H1 (cell line): ENCODE measurements around the gene PTPN12. TPM values are rescaled to one million over a fixed set of nuclear protein-coding genes. Genes with fewer than 3 reads are reported as not detected.

ENCODE experiments used
- CTCF ChIA-PET: fragments of 300-600 bp; sonication (Branson Sonifier 250); formaldehyde crosslinking; loops from one replicate; lab custom pipeline; 2021; ENCODE audit not compliant: partially characterized antibody; lab: Charles Lee
- POLR2A ChIA-PET: fragments of 300-600 bp; sonication (Branson Sonifier 250); formaldehyde crosslinking; loops from one replicate; lab custom pipeline; 2021; ENCODE audit warnings: inconsistent platforms; ENCODE audit not compliant: partially characterized antibody; lab: Charles Lee
- DNase-seq, 2 experiments: peaks; one replicate each; pipeline versions ENCODE4 v3.0.0 to v3.0.0-alpha.2; 2010 to 2022; ENCODE audit warnings: low spot score in 2 of 2, low read depth in 1 of 2, mixed read lengths in 1 of 2
- FAIRE-seq: peaks from 2 replicates; lab custom pipeline; 2011; peaks lifted over from hg19 to GRCh38; lab: Jason Lieb, UNC
- H2AFZ ChIP-seq: 2 replicates; pipeline ENCODE4 v1.8.1; 2012; ENCODE audit warnings: low read length, inconsistent platforms
- H2AK5ac ChIP-seq: 2 replicates; pipeline ENCODE4 v1.6.1; 2013; ENCODE audit warnings: low read depth, low read length
- H2BK120ac ChIP-seq: replicated peaks from 2 replicates; pipeline ENCODE3; 2013; ENCODE audit warnings: low read depth, low read length, inconsistent platforms
- H2BK12ac ChIP-seq: 2 replicates; pipeline ENCODE4 v1.6.1; 2013; ENCODE audit warnings: low read depth, low read length
- H2BK15ac ChIP-seq: 2 replicates; pipeline ENCODE4 v1.6.1; 2013; ENCODE audit warnings: low read length
- H2BK20ac ChIP-seq: 2 replicates; pipeline ENCODE4 v1.6.1; 2013; ENCODE audit warnings: low read length
- H2BK5ac ChIP-seq: 2 replicates; pipeline ENCODE4 v1.6.1; 2013; ENCODE audit warnings: low read depth, low read length
- H3K14ac ChIP-seq: 2 replicates; pipeline ENCODE4 v1.6.1; 2013; ENCODE audit warnings: inconsistent platforms; ENCODE audit not compliant: insufficient read length
- H3K18ac ChIP-seq: 2 replicates; pipeline ENCODE4 v1.6.1; 2013; ENCODE audit warnings: low read length; ENCODE audit errors: extremely low read depth
- H3K23ac ChIP-seq: 2 replicates; pipeline ENCODE4 v1.6.1; 2013; ENCODE audit warnings: inconsistent platforms; ENCODE audit not compliant: insufficient read length
- H3K23me2 ChIP-seq: 2 replicates; pipeline ENCODE4 v1.6.1; 2013; ENCODE audit warnings: low read depth, low read length
- H3K27ac ChIP-seq: 2 replicates; pipeline ENCODE4 v1.6.1; 2011; ENCODE audit warnings: low read depth, low read length, inconsistent platforms
- H3K27me3 ChIP-seq, 4 experiments: replicated peaks in 1 of 4; 1 replicate in 1 of 4; 2 replicates in 3 of 4; pipeline versions ENCODE4 v1.6.1 to v1.8.1; 2011 to 2013; ENCODE audit warnings: low read length in 3 of 4, mild to moderate bottlenecking in 3 of 4, inconsistent platforms in 2 of 4, mixed read lengths in 2 of 4, moderate library complexity in 1 of 4; ENCODE audit not compliant: control insufficient read depth in 3 of 4, insufficient read depth in 3 of 4; ENCODE audit errors: extremely low read depth in 1 of 4
- H3K36me3 ChIP-seq, 4 experiments: 2 replicates each; pipeline versions ENCODE4 v1.6.1 to v1.8.1; 2011 to 2013; ENCODE audit warnings: mild to moderate bottlenecking in 4 of 4, low read length in 3 of 4, moderate library complexity in 2 of 4, control low read depth in 1 of 4, inconsistent platforms in 1 of 4; ENCODE audit not compliant: insufficient read depth in 4 of 4, control insufficient read depth in 2 of 4
- H3K4ac ChIP-seq: replicated peaks from 2 replicates; pipeline ENCODE3; 2013; ENCODE audit warnings: low read length, low read depth, mixed read lengths, inconsistent platforms; ENCODE audit not compliant: insufficient read length
- H3K4me1 ChIP-seq, 4 experiments: replicated peaks in 1 of 4; 1 replicate in 1 of 4; 2 replicates in 3 of 4; pipeline versions ENCODE4 v1.6.1 to v1.8.1; 2011 to 2013; ENCODE audit warnings: low read length in 3 of 4, inconsistent platforms in 2 of 4, mixed read lengths in 1 of 4; ENCODE audit not compliant: insufficient read depth in 4 of 4, control insufficient read depth in 3 of 4
- H3K4me2 ChIP-seq, 2 experiments: 2 replicates each; pipeline versions ENCODE4 v1.6.1 to v1.8.1; 2011 to 2013; ENCODE audit warnings: low read depth in 2 of 2, low read length in 2 of 2, control low read depth in 1 of 2, inconsistent platforms in 1 of 2, mild to moderate bottlenecking in 1 of 2; ENCODE audit not compliant: insufficient read depth in 1 of 2
- H3K4me3 ChIP-seq, 4 experiments: fragments of 200-600, 300-600 bp in 1 of 4; sonication (generic), shearing (Covaris generic), sonication (Bioruptor Twin) in 1 of 4; 2 replicates each; pipeline versions ENCODE4 v1.5.1 to v1.8.1; 2011 to 2016; ENCODE audit warnings: low read length in 4 of 4, low read depth in 3 of 4, control low read depth in 2 of 4, inconsistent platforms in 2 of 4, mild to moderate bottlenecking in 2 of 4, mixed read lengths in 1 of 4, moderate library complexity in 1 of 4; ENCODE audit not compliant: insufficient read depth in 2 of 4; ENCODE audit errors: extremely low read depth in 1 of 4
- H3K56ac ChIP-seq: replicated peaks from 2 replicates; pipeline ENCODE3; 2013; ENCODE audit warnings: low read depth, mild to moderate bottlenecking, mixed read lengths, low read length, inconsistent platforms; ENCODE audit not compliant: insufficient read length
- H3K79me1 ChIP-seq: 2 replicates; pipeline ENCODE4 v1.6.1; 2013; ENCODE audit warnings: low read depth, low read length, control low read depth
- H3K79me2 ChIP-seq, 2 experiments: 2 replicates each; pipeline versions ENCODE4 v1.6.1 to v1.8.1; 2012 to 2013; ENCODE audit warnings: low read length in 2 of 2, mild to moderate bottlenecking in 2 of 2, inconsistent platforms in 1 of 2; ENCODE audit not compliant: insufficient read depth in 2 of 2, control insufficient read depth in 1 of 2
- H3K9ac ChIP-seq, 4 experiments: replicated peaks in 1 of 4; 1 replicate in 1 of 4; 2 replicates in 3 of 4; pipeline versions ENCODE4 v1.6.1 to v1.8.1; 2011 to 2013; ENCODE audit warnings: low read depth in 3 of 4, low read length in 3 of 4, control low read depth in 2 of 4, mild to moderate bottlenecking in 2 of 4, moderate library complexity in 2 of 4, inconsistent platforms in 1 of 4; ENCODE audit errors: extremely low read depth in 1 of 4
- H3K9me3 ChIP-seq, 2 experiments: 2 replicates each; pipeline versions ENCODE4 v1.6.1 to v1.8.1; 2012 to 2013; ENCODE audit warnings: mild to moderate bottlenecking in 2 of 2, moderate library complexity in 2 of 2, control low read depth in 1 of 2, inconsistent platforms in 1 of 2, low read depth in 1 of 2, low read length in 1 of 2, mixed read lengths in 1 of 2; ENCODE audit not compliant: insufficient read depth in 2 of 2
- H4K20me1 ChIP-seq, 2 experiments: replicated peaks in 1 of 2; 2 replicates each; pipeline versions ENCODE3 to v1.8.1; 2011 to 2013; ENCODE audit warnings: inconsistent platforms in 2 of 2, low read length in 2 of 2, mild to moderate bottlenecking in 1 of 2; ENCODE audit not compliant: insufficient read depth in 2 of 2, control insufficient read depth in 1 of 2
- H4K5ac ChIP-seq: 2 replicates; pipeline ENCODE4 v1.6.1; 2013; ENCODE audit warnings: low read length, low read depth, mixed read lengths, inconsistent platforms; ENCODE audit not compliant: insufficient read length
- H4K8ac ChIP-seq: 2 replicates; pipeline ENCODE4 v1.8.0; 2013; ENCODE audit warnings: mild to moderate bottlenecking, moderate library complexity, low read length, inconsistent platforms; ENCODE audit not compliant: insufficient read depth; ENCODE audit errors: extremely low read depth
- H4K91ac ChIP-seq: replicated peaks from 2 replicates; pipeline ENCODE3; 2013; ENCODE audit warnings: low read length, mixed read lengths, inconsistent platforms; ENCODE audit not compliant: insufficient read length
- CHD1 ChIP-seq: IDR thresholded peaks from 2 replicates; pipeline ENCODE4 v1.6.1; 2012; ENCODE audit warnings: low read depth, low read length, improper control_type of control experiment
- FOSL1 ChIP-seq: IDR thresholded peaks from 2 replicates; pipeline ENCODE4 v1.6.1; 2011; ENCODE audit warnings: mild to moderate bottlenecking, low read depth, low read length, moderate library complexity; ENCODE audit not compliant: insufficient read depth
- PHF8 ChIP-seq: fragments of 200-600 bp; sonication (generic); conservative IDR thresholded peaks from 2 replicates; pipeline ENCODE4 v1.7.1; 2012; ENCODE audit warnings: low read depth, mild to moderate bottlenecking, inconsistent platforms, low read length, moderate library complexity
- polyA plus RNA-seq, 7 experiments: library from polyadenylated mRNA; depleted of rRNA in 3 of 7; stranded (reverse) in 5 of 7; unstranded in 2 of 7; fragments of >200 nt in 5 of 7; fragments of 200-250 nt in 2 of 7; gene quantifications; 1 replicate in 5 of 7; 2 replicates in 1 of 7; 4 replicates in 1 of 7; pipeline versions ENCODE4 v1.2.1 to v1.2.3, GENCODE V29; 2011 to 2013; ENCODE audit warnings: missing spikeins in 2 of 7, mixed read lengths in 2 of 7
- total RNA-seq: library from RNA; stranded (reverse); fragmentation: NEBNext Ultra II Directional; extraction: Animal tissue kit (Norgen Biotek cat#: 25700); gene quantifications from 2 replicates; pipeline ENCODE4 v1.2.1, GENCODE V29; 2021
- TF ChIP-seq, protein P1 (sequence below), 3 experiments: IDR thresholded peaks; 1 replicate in 2 of 3; 2 replicates in 1 of 3; pipeline versions ENCODE4 v1.5.1 to v1.6.1; 2011; ENCODE audit warnings: low read length in 3 of 3, mild to moderate bottlenecking in 3 of 3, inconsistent platforms in 2 of 3, low read depth in 1 of 3, moderate library complexity in 1 of 3; ENCODE audit not compliant: insufficient read depth in 1 of 3; ENCODE audit errors: control extremely low read depth in 1 of 3

PTPN12 gene
- total and polyA plus RNA-seq, 2 of the 8 experiments (the other 6 are each of a cell fraction or from before 2014, with no cell fraction given), result 39.7 to 132 TPM

GRCh38 chr7:77579797-77580196 is 42.7 kb downstream of the PTPN12 start:
- no peak overlapping the region for H2BK20ac ChIP-seq
- no peak overlapping the region for H2AK5ac ChIP-seq
- POLR2A ChIA-PET, result no interaction called here
- H2BK15ac ChIP-seq, result no peak overlapping the region
- H3K27ac ChIP-seq, result no peak overlapping the region
- H4K20me1 ChIP-seq, result peaks cover 0 to 1% of the 10 kb centered on the region in 2 experiments
- no peak overlapping the region for H2BK12ac ChIP-seq
- no peak overlapping the region for H3K4me3 ChIP-seq
- no peak overlapping the region for H3K23ac ChIP-seq
- no peak overlapping the region for H2BK120ac ChIP-seq
- no peak overlapping the region for H4K5ac ChIP-seq
- H2BK5ac ChIP-seq, result no peak overlapping the region
- no peaks in the 10 kb centered on the region for H3K9me3 ChIP-seq
- no peak for TF ChIP-seq CHD1
- no peak for TF ChIP-seq PHF8
- TF ChIP-seq FOSL1, result no peak
- TF ChIP-seq, protein P1, sequence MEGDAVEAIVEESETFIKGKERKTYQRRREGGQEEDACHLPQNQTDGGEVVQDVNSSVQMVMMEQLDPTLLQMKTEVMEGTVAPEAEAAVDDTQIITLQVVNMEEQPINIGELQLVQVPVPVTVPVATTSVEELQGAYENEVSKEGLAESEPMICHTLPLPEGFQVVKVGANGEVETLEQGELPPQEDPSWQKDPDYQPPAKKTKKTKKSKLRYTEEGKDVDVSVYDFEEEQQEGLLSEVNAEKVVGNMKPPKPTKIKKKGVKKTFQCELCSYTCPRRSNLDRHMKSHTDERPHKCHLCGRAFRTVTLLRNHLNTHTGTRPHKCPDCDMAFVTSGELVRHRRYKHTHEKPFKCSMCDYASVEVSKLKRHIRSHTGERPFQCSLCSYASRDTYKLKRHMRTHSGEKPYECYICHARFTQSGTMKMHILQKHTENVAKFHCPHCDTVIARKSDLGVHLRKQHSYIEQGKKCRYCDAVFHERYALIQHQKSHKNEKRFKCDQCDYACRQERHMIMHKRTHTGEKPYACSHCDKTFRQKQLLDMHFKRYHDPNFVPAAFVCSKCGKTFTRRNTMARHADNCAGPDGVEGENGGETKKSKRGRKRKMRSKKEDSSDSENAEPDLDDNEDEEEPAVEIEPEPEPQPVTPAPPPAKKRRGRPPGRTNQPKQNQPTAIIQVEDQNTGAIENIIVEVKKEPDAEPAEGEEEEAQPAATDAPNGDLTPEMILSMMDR (IDR thresholded peaks at IDR 0.05; ENCODE audit: control extremely low read depth in 1 of 3, insufficient read depth in 1 of 3, low read depth in 1 of 3, low read length in 3 of 3), result no peak
- CTCF ChIA-PET, result no interaction called here
- FAIRE-seq (no peak), DNase-seq (no peak)
- H3K79me2 ChIP-seq, result peaks cover 0 to 20% of the 10 kb centered on the region in 2 experiments; a peak in 2 of 4 replicates
- H3K36me3 ChIP-seq, result peaks cover 2 to 47% (median 6%) of the 10 kb centered on the region in 4 experiments; a peak in 5 of 8 replicates
- no peak overlapping the region for H3K4ac ChIP-seq
- H3K23me2 ChIP-seq, result no peaks in the 10 kb centered on the region
- H3K56ac ChIP-seq, result no peak overlapping the region
- H3K18ac ChIP-seq, result no peak overlapping the region
- H3K4me2 ChIP-seq, result no peak overlapping the region
- no peaks in the 10 kb centered on the region for H3K79me1 ChIP-seq
- H3K4me1 ChIP-seq, result no peaks in the 10 kb centered on the region
- no peaks in the 10 kb centered on the region for H3K27me3 ChIP-seq
- no peak overlapping the region for H3K14ac ChIP-seq
- H4K8ac ChIP-seq, result no peak overlapping the region
- H3K9ac ChIP-seq, result no peak overlapping the region
- no peak overlapping the region for H2AFZ ChIP-seq
- no peak overlapping the region for H4K91ac ChIP-seq
